ENCODE measurements around the gene GAS1. TPM values are rescaled to one million over a fixed set of nuclear protein-coding genes. Genes with fewer than 3 reads are reported as not detected.

The GAS1 gene
- total and polyA plus RNA-seq, 2 of the 4 experiments (the other 2 are of a cell fraction) = 1.8 to 2.2 TPM

DNA sequence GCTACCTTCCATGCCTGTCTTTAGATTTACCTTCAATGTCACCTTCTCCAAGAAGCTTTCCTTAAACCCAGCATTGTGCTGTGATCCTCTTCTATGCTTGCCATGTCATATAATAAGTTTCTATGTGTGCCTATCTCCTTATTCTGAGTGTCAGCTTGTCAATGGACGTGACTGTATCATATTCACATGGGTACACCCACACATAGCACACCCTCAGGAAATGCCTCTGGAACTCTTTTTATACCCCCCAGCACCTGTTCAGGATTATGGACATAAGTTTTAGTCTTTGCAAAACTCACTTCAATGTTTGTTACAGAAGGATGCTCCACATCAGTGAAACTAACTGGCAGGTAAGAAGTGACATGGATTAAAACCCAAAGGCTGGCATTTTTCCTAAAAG is 7.4 kb downstream of the GAS1 start:
- H2AFZ ChIP-seq (replicated peaks; ENCODE audit: low read length, poor library complexity) = no peak overlapping the region
- H4K8ac ChIP-seq (ENCODE audit: low read depth in 2 of 2, low read length in 2 of 2) = no peak overlapping the region
- no peak overlapping the region for H3K4ac ChIP-seq (ENCODE audit: low read depth, low read length)
- H2AK9ac ChIP-seq (replicated peaks; ENCODE audit: low read depth, low read length, poor library complexity) = no peak overlapping the region
- H3K9me1 ChIP-seq (ENCODE audit: insufficient read depth, low read length) = no peaks in the 10 kb centered on the region
- H2BK15ac ChIP-seq (ENCODE audit: low read depth, low read length) = no peak overlapping the region
- CTCF ChIA-PET = no interaction called here
- no peak overlapping the region for H3K4me2 ChIP-seq (ENCODE audit: low read depth, low read length)
- TF ChIP-seq POLR2A (IDR thresholded peaks at IDR 0.05; ENCODE audit: low read depth, low read length) = no peak
- TF ChIP-seq CHD1 (IDR thresholded peaks at IDR 0.05; ENCODE audit: low read depth, low read length) = no peak
- no peak for TF ChIP-seq SMC3 (IDR thresholded peaks at IDR 0.05; ENCODE audit: low read depth, low read length)
- TF ChIP-seq RFX5 (IDR thresholded peaks at IDR 0.05; ENCODE audit: low read depth, low read length) = no peak
- TF ChIP-seq CEBPB (IDR thresholded peaks at IDR 0.05; ENCODE audit: low read depth, low read length) = no peak
- TF ChIP-seq, protein P1, sequence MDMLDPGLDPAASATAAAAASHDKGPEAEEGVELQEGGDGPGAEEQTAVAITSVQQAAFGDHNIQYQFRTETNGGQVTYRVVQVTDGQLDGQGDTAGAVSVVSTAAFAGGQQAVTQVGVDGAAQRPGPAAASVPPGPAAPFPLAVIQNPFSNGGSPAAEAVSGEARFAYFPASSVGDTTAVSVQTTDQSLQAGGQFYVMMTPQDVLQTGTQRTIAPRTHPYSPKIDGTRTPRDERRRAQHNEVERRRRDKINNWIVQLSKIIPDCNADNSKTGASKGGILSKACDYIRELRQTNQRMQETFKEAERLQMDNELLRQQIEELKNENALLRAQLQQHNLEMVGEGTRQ (IDR thresholded peaks at IDR 0.05; ENCODE audit: low read depth, low read length) = no peak
- TF ChIP-seq, protein P2, sequence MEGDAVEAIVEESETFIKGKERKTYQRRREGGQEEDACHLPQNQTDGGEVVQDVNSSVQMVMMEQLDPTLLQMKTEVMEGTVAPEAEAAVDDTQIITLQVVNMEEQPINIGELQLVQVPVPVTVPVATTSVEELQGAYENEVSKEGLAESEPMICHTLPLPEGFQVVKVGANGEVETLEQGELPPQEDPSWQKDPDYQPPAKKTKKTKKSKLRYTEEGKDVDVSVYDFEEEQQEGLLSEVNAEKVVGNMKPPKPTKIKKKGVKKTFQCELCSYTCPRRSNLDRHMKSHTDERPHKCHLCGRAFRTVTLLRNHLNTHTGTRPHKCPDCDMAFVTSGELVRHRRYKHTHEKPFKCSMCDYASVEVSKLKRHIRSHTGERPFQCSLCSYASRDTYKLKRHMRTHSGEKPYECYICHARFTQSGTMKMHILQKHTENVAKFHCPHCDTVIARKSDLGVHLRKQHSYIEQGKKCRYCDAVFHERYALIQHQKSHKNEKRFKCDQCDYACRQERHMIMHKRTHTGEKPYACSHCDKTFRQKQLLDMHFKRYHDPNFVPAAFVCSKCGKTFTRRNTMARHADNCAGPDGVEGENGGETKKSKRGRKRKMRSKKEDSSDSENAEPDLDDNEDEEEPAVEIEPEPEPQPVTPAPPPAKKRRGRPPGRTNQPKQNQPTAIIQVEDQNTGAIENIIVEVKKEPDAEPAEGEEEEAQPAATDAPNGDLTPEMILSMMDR (conservative IDR thresholded peaks at IDR 0.05; ENCODE audit: low read depth, low read length) = no peak
- no peak for TF ChIP-seq MXI1 (IDR thresholded peaks at IDR 0.05; ENCODE audit: borderline replicate concordance, low read depth, low read length)
- TF ChIP-seq, protein P3, sequence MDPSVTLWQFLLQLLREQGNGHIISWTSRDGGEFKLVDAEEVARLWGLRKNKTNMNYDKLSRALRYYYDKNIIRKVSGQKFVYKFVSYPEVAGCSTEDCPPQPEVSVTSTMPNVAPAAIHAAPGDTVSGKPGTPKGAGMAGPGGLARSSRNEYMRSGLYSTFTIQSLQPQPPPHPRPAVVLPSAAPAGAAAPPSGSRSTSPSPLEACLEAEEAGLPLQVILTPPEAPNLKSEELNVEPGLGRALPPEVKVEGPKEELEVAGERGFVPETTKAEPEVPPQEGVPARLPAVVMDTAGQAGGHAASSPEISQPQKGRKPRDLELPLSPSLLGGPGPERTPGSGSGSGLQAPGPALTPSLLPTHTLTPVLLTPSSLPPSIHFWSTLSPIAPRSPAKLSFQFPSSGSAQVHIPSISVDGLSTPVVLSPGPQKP (IDR thresholded peaks at IDR 0.05; ENCODE audit: borderline replicate concordance, low read depth, low read length) = no peak
- no peak for TF ChIP-seq MAZ (IDR thresholded peaks at IDR 0.05; ENCODE audit: borderline replicate concordance, low read depth, low read length)
- no peak for TF ChIP-seq RCOR1 (IDR thresholded peaks at IDR 0.05; ENCODE audit: insufficient replicate concordance, low read length)
- TF ChIP-seq BHLHE40 (IDR thresholded peaks at IDR 0.05; ENCODE audit: low read depth, low read length) = no peak
- TF ChIP-seq FOS (IDR thresholded peaks at IDR 0.05; ENCODE audit: low read depth, low read length) = no peak
- no peak for TF ChIP-seq RAD21 (IDR thresholded peaks at IDR 0.05; ENCODE audit: low read length)
- no peak for TF ChIP-seq NFE2L2 (IDR thresholded peaks at IDR 0.05; ENCODE audit: low read depth, low read length)
- no peak for TF ChIP-seq MAFK (IDR thresholded peaks at IDR 0.05; ENCODE audit: low read depth, low read length)
- peaks cover 11% of the 10 kb centered on the region for H3K27me3 ChIP-seq (ENCODE audit: control insufficient read depth, insufficient read depth, low read length)
- no peaks in the 10 kb centered on the region for H4K20me1 ChIP-seq (ENCODE audit: insufficient read depth, low read length)
- in situ Hi-C loops (cut with MboI; ENCODE audit: low sequenced_read_pairs) (loop anchor here (10.0 to 25.0 kb wide), 2 partner anchors 303 to 385 kb away; no protein-coding TSS in a partner anchor), intact Hi-C loops (cut with micrococcal nuclease) (no loop called here), dilution Hi-C loops (cut with HindIII; ENCODE audit: low sequenced_read_pairs, unreplicated experiment) (no loop called here)
- H3K79me1 ChIP-seq (ENCODE audit: low read depth in 1 of 2, low read length in 2 of 2) = peaks cover 0 to under 1% of the 10 kb centered on the region in 2 experiments; a peak in 1 of 4 replicates
- ATAC-seq (ENCODE audit: low read depth) = no peak
- H3K14ac ChIP-seq (replicated peaks; ENCODE audit: low read depth, low read length) = no peak overlapping the region
- no peaks in the 10 kb centered on the region; the same call in 1 of the 2 replicates for H3K36me3 ChIP-seq (ENCODE audit: control insufficient read depth, insufficient read depth, low read length)
- no peak for DNase-seq
- H2BK20ac ChIP-seq (ENCODE audit: low read depth, low read length) = no peak overlapping the region
- H3K4me1 ChIP-seq (ENCODE audit: control insufficient read depth, insufficient read depth, low read length) = no peaks in the 10 kb centered on the region
- H3K18ac ChIP-seq (ENCODE audit: low read depth, low read length) = no peak overlapping the region
- no peak overlapping the region for H3K4me3 ChIP-seq (ENCODE audit: insufficient read depth, low read depth, low read length)
- no peak overlapping the region for H2AK5ac ChIP-seq (ENCODE audit: low read depth, low read length)
- no peak overlapping the region for H3K56ac ChIP-seq (ENCODE audit: extremely low read depth, insufficient read depth, low read length)
- H4K91ac ChIP-seq (ENCODE audit: insufficient read depth, low read depth, low read length) = no peak overlapping the region
- H3K27ac ChIP-seq (ENCODE audit: insufficient read depth, low read length) = no peak overlapping the region
- H3K23ac ChIP-seq (ENCODE audit: low read depth, low read length) = no peak overlapping the region
- no peak overlapping the region for H2BK120ac ChIP-seq (ENCODE audit: low read depth, low read length)
- no peaks in the 10 kb centered on the region; the same call in 1 of the 2 replicates for H3K9me3 ChIP-seq (ENCODE audit: control insufficient read depth, insufficient read depth, low read length)
- BruUV-seq (replicated peaks) = no TSS peak
- H2BK5ac ChIP-seq (ENCODE audit: low read depth, low read length, poor library complexity, severe bottlenecking) = no peak overlapping the region
- POLR2A ChIA-PET (ENCODE audit: unreplicated experiment) = no interaction called here
- no peak overlapping the region for H3K9ac ChIP-seq (ENCODE audit: low read depth, low read length)
- no peak overlapping the region for H4K5ac ChIP-seq (ENCODE audit: low read depth, low read length)
- no CpG with 5 or more reads among the region's 1 CpG for WGBS, 2 experiments (ENCODE audit: extremely low coverage in 2 of 2, insufficient read length in 1 of 2)

Data from IMR-90 (cell line).